OCI-LY3 (cell line): ENCODE results near the gene GPR89A.
"Not testable (repeated sequence)": the region's sequence is repeated elsewhere in the genome, so short reads cannot be mapped to it uniquely, and the experiment has no call there.

Experiments
- H2AFZ ChIP-seq: fragments of 200-600, 300-600 bp; shearing (Covaris generic); 2 replicates; pipeline ENCODE4 v1.6.0; 2014; ENCODE audit warnings: antibody characterized with exemption, low read depth, low read length
- H3K27ac ChIP-seq: fragments of 200-600, 300-600 bp; sonication (generic); 2 replicates; pipeline ENCODE4 v1.5.1; 2014; ENCODE audit warnings: mild to moderate bottlenecking, low read length, moderate library complexity, mixed read lengths
- H3K27me3 ChIP-seq: fragments of 200-600, 300-600 bp; sonication (generic); 2 replicates; pipeline ENCODE4 v1.6.1; 2014; ENCODE audit warnings: low read depth, low read length, mixed read lengths
- H3K36me3 ChIP-seq: fragments of 200-600, 300-600 bp; sonication (generic); replicated peaks from 2 replicates; pipeline ENCODE3; 2014; ENCODE audit warnings: low read depth, low read length, mixed read lengths
- H3K4me1 ChIP-seq: fragments of 300-600, 200-600 bp; sonication (generic); 2 replicates; pipeline ENCODE4 v1.6.1; 2014; ENCODE audit warnings: low read length, mixed read lengths
- H3K4me2 ChIP-seq: fragments of 200-600, 300-600 bp; sonication (generic); 2 replicates; pipeline ENCODE4 v1.6.1; 2014; ENCODE audit warnings: low read length, mixed read lengths
- H3K4me3 ChIP-seq: fragments of 300-600, 200-600 bp; sonication (generic); 2 replicates; pipeline ENCODE4 v1.5.1; 2014; ENCODE audit warnings: antibody characterized with exemption, mild to moderate bottlenecking, low read length, moderate library complexity
- H3K79me2 ChIP-seq: fragments of 300-600, 200-600 bp; shearing (Covaris generic); 2 replicates; pipeline ENCODE4 v1.6.1; 2014; ENCODE audit warnings: mild to moderate bottlenecking, low read length, mixed read lengths
- H3K9ac ChIP-seq: fragments of 300-600, 200-600 bp; shearing (Covaris generic); 2 replicates; pipeline ENCODE4 v1.6.0; 2014; ENCODE audit warnings: mild to moderate bottlenecking, low read length, moderate library complexity
- H3K9me3 ChIP-seq: fragments of 200-600, 300-600 bp; shearing (Covaris generic); 2 replicates; pipeline ENCODE4 v1.6.1; 2014; ENCODE audit warnings: low read length, mixed read lengths; ENCODE audit not compliant: insufficient read depth
- H4K20me1 ChIP-seq: fragments of 200-600, 300-600 bp; sonication (generic); 2 replicates; pipeline ENCODE4 v1.6.1; 2016; ENCODE audit warnings: low read length, mixed read lengths; ENCODE audit not compliant: insufficient read depth
- CTCF ChIP-seq: fragments of 200-600, 300-600 bp; sonication (generic); IDR thresholded peaks from 2 replicates; pipeline ENCODE4 v1.5.1; 2014; ENCODE audit warnings: antibody characterized with exemption, low read length, low read depth
- EZH2phosphoT487 ChIP-seq: fragments of 200-600 bp; shearing (Covaris generic); IDR thresholded peaks from 2 replicates; pipeline ENCODE4 v1.6.1; 2018; ENCODE audit warnings: antibody characterized with exemption, mixed run types, low read depth

Gene GPR89A

DNA sequence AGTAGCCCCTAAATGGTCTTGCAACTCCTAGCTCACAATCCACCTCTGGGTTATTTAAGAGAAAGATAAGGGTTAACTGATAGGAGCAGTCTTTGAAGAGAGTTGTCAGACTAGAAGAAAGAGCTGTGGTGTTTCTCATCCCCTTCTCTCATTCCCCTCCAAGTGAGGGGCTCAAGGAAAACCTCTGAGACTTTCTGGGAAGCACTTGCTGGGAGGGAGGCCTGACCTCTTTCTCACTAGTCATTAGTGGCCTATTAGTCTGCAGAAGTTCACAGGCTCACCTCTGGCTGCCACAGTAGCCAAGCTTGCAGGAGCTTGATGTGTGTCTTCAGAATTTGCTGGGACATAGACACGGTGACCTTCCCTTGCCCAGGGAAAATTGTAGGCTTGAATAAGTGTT, 6.2 kb upstream of the GPR89A start:
- H3K4me3 ChIP-seq: no peak overlapping the region
- H4K20me1 ChIP-seq: no peaks in the 10 kb centered on the region
- no peaks in the 10 kb centered on the region for H3K9me3 ChIP-seq
- H2AFZ ChIP-seq: no peak overlapping the region
- H3K4me2 ChIP-seq: no peak overlapping the region
- no peak overlapping the region for H3K9ac ChIP-seq
- no peak overlapping the region for H3K27ac ChIP-seq
- H3K79me2 ChIP-seq: no peaks in the 10 kb centered on the region
- TF ChIP-seq EZH2phosphoT487: no peak
- TF ChIP-seq CTCF: no peak
- H3K36me3 ChIP-seq: no peaks in the 10 kb centered on the region
- H3K4me1 ChIP-seq: peaks cover 23% of the 10 kb centered on the region
- peaks cover 17% of the 10 kb centered on the region for H3K27me3 ChIP-seq

GRCh38 chr1:145606840-145607239, 948 bp upstream of the GPR89A start:
- H3K36me3 ChIP-seq, H3K27ac ChIP-seq, H3K27me3 ChIP-seq, H3K4me3 ChIP-seq, H3K9me3 ChIP-seq, H2AFZ ChIP-seq, H3K9ac ChIP-seq, H4K20me1 ChIP-seq, H3K4me2 ChIP-seq: not testable (repeated sequence)
- Histone ChIP-seq H3K79me2 (peaks cover 15% of the 10 kb centered on the region), H3K4me1 (peaks cover 11% of the 10 kb centered on the region)

DNA sequence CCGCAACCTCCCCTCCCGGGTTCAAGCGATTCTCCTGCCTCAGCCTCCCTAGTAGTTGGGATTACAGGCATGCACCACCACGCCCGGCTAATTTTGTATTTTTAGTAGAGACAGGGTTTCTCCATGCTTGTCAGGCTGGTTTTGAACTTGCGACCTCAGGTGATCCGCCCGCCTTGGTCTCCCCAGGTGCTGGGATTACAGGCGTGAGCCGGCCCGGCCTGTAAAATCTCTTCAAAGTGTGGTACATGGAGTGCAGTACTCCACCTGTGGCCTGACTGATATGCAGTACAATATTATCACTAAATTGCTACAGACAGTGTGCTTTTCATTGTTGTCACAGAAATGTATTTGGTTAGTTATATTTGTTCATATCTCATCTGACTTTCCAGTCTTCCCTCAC, 499 bp upstream of the GPR89A start:
- H3K4me3 ChIP-seq, H3K4me2 ChIP-seq, H3K36me3 ChIP-seq, H3K9ac ChIP-seq, H3K9me3 ChIP-seq, H3K27me3 ChIP-seq, H3K27ac ChIP-seq, H2AFZ ChIP-seq, H4K20me1 ChIP-seq: not testable (repeated sequence)
- H3K4me1 ChIP-seq: peaks cover 11% of the 10 kb centered on the region
- peaks cover 15% of the 10 kb centered on the region for H3K79me2 ChIP-seq

DNA sequence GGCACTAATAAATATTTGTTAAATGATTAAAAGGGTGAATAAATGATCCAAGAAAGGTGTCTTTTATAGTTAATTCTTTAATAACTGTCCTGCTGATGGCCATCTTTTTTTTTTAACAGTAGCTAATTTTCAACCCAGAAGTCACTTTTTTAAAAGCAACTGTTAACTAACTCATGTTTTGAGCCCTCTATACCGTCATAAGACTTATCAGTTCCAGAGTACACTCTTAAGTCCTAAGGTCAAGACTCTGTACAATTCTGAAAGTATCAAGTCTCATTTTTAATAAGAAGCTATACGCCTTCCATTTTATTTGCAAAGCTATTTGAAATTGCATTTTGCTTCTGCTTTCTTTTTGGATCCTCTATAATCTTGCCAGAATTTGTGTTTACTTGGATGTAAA, 3.0 kb downstream of the GPR89A start:
- H3K79me2 ChIP-seq: peaks cover 15% of the 10 kb centered on the region
- H3K4me2 ChIP-seq, H3K27ac ChIP-seq, H3K4me3 ChIP-seq, H3K9ac ChIP-seq, H3K36me3 ChIP-seq, H3K9me3 ChIP-seq, H4K20me1 ChIP-seq, H2AFZ ChIP-seq, H3K27me3 ChIP-seq: not testable (repeated sequence)
- peaks cover 11% of the 10 kb centered on the region for H3K4me1 ChIP-seq

GRCh38 chr1:145620073-145620472, 12.3 kb downstream of the GPR89A start:
- not testable (repeated sequence) for H4K20me1 ChIP-seq, H3K4me2 ChIP-seq, H3K27ac ChIP-seq, H3K4me1 ChIP-seq, H3K4me3 ChIP-seq, H3K27me3 ChIP-seq, H3K36me3 ChIP-seq, H3K79me2 ChIP-seq, H3K9ac ChIP-seq, H3K9me3 ChIP-seq, H2AFZ ChIP-seq

- H3K79me2 ChIP-seq, H3K27me3 ChIP-seq: not testable (repeated sequence)
Measured at GRCh38 chr1:145622177-145622576, 14.4 kb downstream of the GPR89A start.

GRCh38 chr1:145636237-145636636, 28.4 kb downstream of the GPR89A start:
- H3K9ac ChIP-seq, H3K4me1 ChIP-seq: not testable (repeated sequence)

More at GRCh38 chr1:145622177-145622576, 14.4 kb downstream of the GPR89A start:
- not testable (repeated sequence) for H4K20me1 ChIP-seq, H3K27ac ChIP-seq, H3K36me3 ChIP-seq, H3K4me2 ChIP-seq, H2AFZ ChIP-seq, H3K4me1 ChIP-seq, H3K4me3 ChIP-seq, H3K9ac ChIP-seq, H3K9me3 ChIP-seq

GRCh38 chr1:145641886-145642285, 34.1 kb downstream of the GPR89A start:
- not testable (repeated sequence) for H3K4me2 ChIP-seq, H2AFZ ChIP-seq, H3K9me3 ChIP-seq, H3K27ac ChIP-seq, H3K4me1 ChIP-seq, H3K36me3 ChIP-seq, H3K27me3 ChIP-seq, H4K20me1 ChIP-seq, H3K4me3 ChIP-seq, H3K9ac ChIP-seq, H3K79me2 ChIP-seq

More at GRCh38 chr1:145636237-145636636, 28.4 kb downstream of the GPR89A start:
- not testable (repeated sequence) for H3K9me3 ChIP-seq, H3K36me3 ChIP-seq, H3K4me3 ChIP-seq, H3K27me3 ChIP-seq, H2AFZ ChIP-seq, H3K79me2 ChIP-seq, H3K27ac ChIP-seq, H3K4me2 ChIP-seq, H4K20me1 ChIP-seq

GRCh38 chr1:145643990-145644389, 36.2 kb downstream of the GPR89A start:
- H4K20me1 ChIP-seq, H3K79me2 ChIP-seq, H3K9me3 ChIP-seq, H3K27ac ChIP-seq, H3K9ac ChIP-seq, H3K4me1 ChIP-seq, H2AFZ ChIP-seq, H3K4me3 ChIP-seq, H3K36me3 ChIP-seq, H3K27me3 ChIP-seq, H3K4me2 ChIP-seq: not testable (repeated sequence)
